Hippocampal formation (tissue), 2 donors: ENCODE data around the gene TSPEAR.
"Not testable (repeated sequence)": the region's sequence is repeated elsewhere in the genome, so short reads cannot be mapped to it uniquely, and the experiment has no call there.

Experiments
- DNase-seq, 2 donors: peaks; one replicate each; lab custom pipeline; 2025; lab: John Stamatoyannopoulos, UW

TSPEAR gene

GRCh38 chr21:44568667-44569556 lies 142.5 kb downstream of the TSPEAR start:
- no peak for DNase-seq

GRCh38 chr21:44568261-44568660 lies 143.1 kb downstream of the TSPEAR start:
- DNase-seq = no peak

DNA sequence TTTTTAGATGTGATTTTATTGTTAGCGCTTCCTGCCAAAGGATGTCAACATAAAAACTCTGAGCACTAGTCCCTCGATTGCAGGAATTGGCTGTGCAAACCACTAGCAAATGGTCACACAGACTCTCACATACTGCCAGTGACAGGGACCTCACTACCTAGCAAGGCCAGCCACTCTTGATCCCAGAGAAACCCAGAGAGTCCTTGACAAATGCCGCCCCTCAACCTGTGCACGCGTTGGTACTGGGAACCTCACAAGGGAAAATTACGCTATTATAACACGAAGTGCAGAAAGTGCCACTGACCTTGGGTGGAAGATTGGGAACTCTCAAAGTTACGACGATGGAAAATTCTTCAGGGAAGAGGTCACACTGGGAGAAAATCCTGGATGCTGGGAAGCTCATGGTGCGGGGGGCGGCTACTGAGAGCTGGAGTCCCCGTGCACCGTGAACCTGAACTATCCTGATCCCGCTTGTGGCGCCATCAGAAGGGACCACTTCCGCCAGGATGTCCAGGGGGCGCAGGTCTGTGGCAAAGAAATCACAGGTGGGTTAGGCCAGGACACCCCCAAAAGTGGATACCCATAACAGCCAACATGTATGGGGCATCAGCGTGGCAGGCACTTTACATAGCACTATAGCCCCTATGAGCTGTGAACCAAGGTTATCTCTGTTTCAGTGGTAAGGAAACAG lies 143.7 kb downstream of the TSPEAR start:
- no peak for DNase-seq

DNA sequence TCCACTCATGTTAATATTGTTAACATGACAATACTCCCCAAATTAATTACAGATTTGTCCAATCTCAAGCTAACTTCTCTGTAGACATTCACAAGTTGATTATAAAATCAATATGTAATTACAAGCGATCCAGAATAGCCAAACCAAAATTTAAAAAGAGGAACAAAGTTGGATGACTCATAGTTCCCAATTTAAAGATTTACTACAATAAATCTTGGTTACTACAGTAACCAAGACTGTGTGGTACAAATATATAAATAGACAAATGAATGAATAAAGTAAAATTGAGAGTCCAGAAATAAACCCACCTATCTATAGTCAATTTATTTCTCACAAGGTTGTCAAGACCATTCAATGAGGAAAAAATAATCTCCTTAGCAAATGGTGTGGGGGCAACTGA lies 145.0 kb downstream of the TSPEAR start:
- DNase-seq = no peak

DNA sequence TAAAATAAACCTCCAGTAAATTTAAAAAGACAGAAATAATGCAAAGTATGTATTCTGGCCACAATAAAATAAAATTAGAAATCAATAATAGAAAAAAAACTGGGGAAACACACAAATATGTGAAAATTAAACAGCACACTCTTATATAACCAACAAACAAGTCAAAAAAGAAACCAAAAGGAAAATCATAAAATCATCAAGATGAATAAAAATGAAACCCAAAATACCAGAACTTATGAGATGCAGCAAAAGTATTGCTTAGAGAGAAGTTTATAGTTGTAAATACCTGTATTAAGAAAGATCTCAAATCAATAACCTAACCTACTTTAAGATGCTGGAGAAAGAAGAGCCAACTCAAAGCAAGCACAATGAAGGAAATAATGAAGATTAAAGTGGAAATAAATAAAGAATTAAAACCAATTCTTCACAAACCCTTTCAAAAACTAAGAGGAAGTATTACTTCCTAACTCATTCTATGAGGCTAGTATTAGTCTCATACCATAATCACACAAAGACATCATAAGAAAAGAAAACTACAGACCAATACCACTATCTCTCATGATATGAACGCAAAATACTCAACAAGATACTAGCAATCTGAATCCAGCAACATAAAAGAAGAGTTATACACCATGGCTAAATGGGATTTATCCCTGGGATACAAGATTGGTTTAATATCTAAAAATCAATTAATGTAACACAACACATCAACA lies 146.3 kb downstream of the TSPEAR start:
- no peak for DNase-seq

DNA sequence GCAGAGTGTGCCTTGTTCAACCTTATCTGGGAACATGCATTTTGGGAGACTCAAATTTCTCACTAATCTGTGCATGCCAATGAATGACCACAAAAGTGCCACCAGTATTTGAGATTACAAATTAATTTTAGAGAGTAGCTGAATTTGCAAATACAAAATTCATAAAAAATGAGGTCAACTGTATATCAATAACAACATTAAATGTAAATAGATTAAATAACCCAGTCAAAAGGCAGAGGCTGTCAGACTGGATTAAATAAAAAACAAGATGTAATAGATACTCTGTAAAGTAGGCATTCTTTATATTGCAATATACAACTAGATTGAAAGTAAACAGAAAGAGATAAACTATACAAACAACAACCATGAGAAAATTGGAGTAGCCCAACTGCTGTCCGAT lies 147.3 kb downstream of the TSPEAR start:
- DNase-seq = no peak

DNA sequence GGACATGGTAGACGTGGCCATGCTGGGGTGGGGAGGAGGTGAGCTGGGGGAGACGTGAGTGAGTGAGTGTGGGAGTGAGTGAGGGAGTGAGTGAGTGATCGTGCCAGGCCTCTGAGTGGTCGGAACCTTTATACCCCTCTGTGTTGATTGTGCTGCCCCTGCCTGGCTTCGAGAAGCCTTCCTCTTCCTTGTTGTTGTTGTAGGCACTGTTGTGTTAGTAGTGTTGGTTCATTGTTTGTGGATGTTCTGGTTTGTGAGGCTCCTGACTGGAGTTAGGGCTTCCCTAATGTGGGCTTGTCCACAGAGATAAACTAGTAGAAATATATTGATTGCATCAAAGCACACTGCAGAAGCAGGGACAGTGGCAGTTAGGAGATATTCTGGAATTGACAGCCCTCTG lies 152.7 kb downstream of the TSPEAR start, which contains the start of gene KRTAP10-3:
Gene KRTAP10-3, minus strand, starts transcription at position 101 of the 400 bp plus-strand sequence. Its CDS starts 80 bp downstream, at position 21.
- no peak for DNase-seq

DNA sequence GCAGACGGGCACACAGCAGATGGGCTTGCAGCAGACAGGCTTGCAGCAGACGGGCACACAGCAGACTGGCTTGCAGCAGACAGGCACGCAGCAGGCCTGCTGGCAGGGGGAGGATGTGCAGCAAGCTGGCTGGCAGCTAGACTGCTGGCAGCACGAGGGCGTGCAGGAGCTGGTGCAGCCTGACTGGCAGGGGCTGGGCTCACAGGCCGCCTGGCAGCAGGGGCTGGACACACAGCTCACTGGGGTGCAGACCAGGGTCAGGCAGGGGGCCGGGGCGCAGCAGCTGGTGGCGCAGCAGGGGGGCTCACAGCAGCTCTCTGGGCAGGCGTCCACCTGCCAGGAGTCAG lies 153.1 kb downstream of the TSPEAR start:
- DNase-seq = not testable (repeated sequence)

- DNase-seq = no peak
Measured at GRCh38 chr21:44557491-44558328, 153.7 kb downstream of the TSPEAR start.

- DNase-seq = no peak
Measured at GRCh38 chr21:44556879-44557278, 154.5 kb downstream of the TSPEAR start.

DNA sequence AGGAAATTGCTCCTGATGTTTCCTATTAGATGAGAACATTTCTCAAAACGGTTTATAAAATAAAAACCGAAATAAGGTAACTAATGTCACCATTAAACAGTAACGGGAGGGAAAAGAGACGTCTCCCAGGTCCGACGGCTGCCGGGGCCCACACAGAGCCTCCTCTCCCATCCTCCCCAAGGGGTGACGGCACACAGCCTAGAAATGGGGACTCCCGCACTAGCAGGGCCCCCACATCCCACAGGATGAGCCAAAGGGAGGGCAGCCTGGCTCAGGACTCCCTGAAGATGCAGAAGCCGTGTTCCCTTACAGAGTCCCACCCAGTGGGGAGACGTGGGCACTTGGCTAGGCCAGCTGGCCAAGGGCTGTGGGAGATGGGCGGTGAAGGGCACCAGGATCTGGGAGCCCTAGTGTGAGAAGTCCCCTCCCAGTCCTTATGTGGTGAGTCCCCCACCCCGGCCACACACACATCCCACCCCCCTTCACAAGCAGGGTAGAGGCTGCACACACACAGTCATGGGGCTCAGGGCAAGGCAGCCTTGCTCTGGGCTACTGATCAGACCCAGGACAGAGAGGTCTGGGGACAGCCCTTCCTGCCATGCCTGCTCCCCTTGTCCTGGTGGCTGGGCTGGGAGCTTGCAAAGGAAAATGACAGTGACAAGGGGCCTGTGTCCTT lies 156.0 kb downstream of the TSPEAR start:
- no peak for DNase-seq

GRCh38 chr21:44552681-44553080 lies 158.7 kb downstream of the TSPEAR start:
- no peak for DNase-seq

DNA sequence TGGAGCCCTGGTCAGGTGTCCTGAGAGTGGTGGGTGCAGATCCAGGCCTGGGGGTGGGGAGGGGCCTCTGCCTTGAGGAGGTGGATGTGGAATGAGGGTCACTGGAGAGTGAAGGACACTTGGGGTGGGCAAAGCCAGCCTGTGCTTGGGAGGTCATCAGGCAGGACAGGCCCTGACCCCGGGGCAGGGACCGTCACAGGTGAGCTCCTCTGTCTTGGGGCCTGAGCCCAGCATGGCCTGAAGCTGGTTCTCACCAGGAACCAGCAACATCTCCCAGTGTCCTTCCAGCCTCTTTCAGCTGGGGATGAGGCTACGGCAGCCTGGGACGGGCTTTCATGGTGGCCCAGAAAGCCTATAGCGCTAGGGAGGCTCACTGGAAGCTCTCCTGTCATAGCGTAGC lies 159.2 kb downstream of the TSPEAR start:
- no peak for DNase-seq

- no peak for DNase-seq
Measured at GRCh38 chr21:44551340-44551961, 159.9 kb downstream of the TSPEAR start, which contains the start of gene KRTAP10-2. Gene KRTAP10-2 (minus strand): TSS chr21:44551505. CDS start chr21:44551458, 47 bp downstream.

GRCh38 chr21:44550807-44551206 lies 160.6 kb downstream of the TSPEAR start:
- no peak for DNase-seq

DNA sequence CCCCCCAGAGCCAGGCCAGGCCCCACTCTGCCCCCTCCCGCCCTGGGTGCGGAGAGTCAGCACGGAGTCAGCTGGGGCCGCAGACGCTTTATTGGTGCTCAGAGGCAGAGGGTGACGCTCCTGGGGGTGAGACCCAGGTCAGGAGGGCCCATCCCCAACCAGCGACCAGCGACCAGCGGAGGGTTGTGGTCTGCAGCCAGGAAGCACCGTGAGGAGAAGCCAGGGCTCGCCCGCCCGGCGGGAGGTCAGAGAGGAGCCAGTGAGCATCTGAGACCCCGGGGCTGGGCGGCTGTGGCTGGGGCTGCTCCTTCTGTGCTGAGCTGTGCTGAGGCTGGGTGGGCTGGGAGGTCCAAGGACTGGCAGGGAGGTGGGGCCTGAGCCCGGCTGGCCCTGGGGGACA lies 161.1 kb downstream of the TSPEAR start:
- not testable (repeated sequence) for DNase-seq

DNA sequence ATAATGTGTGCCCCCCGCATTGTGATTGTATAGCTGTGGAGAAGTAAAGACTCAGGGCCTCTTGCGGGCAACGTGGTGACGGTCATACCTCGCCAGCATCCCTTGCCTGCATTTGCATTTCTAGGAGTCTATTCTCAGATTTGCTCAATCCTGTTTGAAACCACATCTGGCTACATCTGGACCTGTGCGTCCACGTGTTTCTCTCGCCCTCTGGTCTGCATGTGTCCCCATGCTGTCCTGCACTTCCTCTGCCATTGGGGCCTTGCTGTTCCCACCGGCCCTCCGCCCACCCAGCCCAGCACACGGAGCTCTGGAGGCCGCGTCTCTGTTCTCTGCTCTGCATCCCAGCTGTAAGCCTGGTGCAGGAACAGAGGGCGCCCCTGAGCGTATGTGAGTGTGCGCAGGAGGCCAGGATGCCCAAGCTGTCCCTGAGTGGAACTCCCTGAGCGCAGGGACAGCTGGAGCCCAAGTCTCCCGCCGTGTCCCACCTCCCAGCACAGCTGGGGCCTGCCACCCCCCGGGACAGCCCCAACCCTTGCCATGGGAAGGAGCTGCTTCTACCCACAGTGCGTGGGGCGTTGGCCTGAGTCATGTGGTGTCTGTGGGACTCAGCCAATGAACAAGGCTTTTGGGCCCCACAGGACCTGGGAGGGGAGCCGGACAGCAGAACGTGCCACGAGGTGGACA lies 161.7 kb downstream of the TSPEAR start:
- DNase-seq = no peak

- no peak for DNase-seq
Measured at GRCh38 chr21:44548922-44549321, 162.4 kb downstream of the TSPEAR start.

DNA sequence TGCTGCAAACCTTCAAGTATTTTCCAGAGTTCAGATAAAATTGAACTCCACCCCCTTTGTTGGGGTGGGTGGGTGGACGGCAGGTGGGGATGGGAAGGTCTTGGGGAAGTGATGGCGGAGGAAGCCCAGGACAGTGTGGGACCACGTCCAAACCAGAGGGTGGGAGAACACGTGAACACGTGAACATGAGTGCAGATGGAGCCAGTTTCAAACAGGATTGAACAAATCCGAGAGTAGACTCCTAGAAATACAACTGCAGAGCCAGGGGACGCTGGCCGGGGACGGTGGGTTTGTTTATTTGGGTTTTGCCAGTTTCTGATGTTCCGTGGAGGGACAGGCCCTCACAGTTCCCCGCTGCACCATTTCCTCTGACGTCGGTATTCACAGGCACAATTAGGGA lies 163.0 kb downstream of the TSPEAR start:
- no peak for DNase-seq
